HS-5 (cell line): Measurements from ENCODE around the gene TSR2.
A peak's percentile ranks its signal among the peaks of the same experiment; 100 is the strongest.

ENCODE experiments used
- DNase-seq: peaks from one replicate; pipeline ENCODE4 v3.0.0-alpha.2; 2012; ENCODE audit warnings: low read depth

Gene TSR2

DNA sequence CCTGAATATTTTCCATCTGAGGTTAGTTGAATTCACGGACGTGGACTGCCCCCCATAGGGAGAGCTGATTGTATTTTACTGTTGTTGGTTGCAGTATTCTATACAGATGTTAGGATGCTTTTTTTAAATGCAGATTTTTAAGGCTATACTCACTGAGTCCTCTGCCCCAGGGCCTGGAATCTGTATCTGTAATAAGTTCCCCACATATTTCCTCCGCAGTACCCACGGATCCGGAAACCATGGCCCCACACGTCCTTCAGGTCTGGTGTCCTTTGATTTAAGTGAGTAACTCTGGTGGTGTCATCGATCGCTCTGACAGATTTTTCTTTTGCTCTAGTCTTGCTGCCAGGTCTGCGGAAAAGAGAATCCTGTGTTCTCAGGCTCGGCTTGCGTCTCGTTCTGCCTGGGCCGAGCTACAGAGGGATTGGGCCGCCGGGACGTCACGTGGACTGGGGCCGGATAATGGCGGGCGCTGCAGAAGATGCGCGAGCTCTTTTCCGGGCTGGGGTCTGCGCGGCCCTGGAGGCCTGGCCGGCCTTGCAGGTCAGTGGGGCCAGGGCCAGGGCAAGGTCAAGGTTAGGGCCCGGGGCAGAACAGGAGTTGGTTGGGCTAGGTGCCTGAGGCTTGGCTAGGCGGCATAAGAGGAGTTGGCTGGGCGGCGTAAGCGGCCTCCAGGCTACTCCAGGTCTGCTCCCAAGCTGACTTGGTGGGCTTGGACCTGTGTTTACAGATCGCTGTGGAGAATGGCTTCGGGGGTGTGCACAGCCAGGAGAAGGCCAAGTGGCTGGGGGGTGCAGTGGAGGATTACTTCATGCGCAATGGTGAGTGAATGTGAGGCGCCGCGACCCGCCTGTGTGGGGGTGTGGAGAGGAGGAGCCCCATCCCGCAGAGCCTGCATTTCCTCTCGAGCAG is at the start of gene TSR2:
Gene TSR2, plus strand, starts transcription at position 445 of the 912 bp plus-strand sequence. Its CDS starts 18 bp downstream, at position 463.
- DNase-seq = peak; percentile 56

- no peak for DNase-seq
These were observed 43.1 kb upstream of the TSR2 start for GRCh38 chrX:54397113-54397512.

DNA sequence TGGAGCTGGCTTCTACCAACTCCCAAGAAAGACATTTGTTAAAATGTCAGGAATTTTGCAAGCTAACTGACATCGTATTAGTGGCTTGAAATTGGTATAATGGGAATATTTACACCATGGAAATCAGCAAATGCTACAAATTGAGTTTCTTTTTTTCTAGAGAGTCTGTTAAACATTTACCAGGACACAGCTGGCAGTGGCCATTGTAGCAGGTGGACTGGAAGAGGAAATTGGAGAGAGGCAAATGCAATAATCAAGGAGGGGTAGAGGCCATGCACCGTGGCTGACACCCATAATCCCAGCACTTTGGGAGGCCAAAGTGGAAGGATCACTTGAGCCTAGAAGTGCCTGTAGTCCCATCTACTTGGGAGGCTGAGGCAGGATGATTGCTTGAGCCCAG is 32.9 kb upstream of the TSR2 start:
- no peak for DNase-seq

DNA sequence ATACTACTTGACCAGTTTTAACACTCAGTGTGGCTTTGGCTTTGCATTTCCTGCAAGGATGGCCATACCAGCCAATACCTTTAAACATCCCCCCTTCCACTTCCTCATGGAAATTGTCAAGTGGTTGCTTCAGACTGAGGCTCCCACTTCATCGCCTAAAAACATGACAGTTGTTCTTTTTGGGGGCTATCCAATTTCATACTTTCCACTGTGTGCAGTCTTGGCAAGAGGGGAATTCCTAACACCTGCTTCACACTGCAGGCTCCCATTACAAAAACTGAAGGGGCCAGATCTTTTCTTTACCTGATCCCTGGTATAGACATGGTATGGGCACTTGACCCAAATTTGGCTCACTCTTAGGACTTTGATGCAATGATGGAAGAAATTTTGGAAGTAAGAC is 28.5 kb upstream of the TSR2 start:
- no peak for DNase-seq

DNA sequence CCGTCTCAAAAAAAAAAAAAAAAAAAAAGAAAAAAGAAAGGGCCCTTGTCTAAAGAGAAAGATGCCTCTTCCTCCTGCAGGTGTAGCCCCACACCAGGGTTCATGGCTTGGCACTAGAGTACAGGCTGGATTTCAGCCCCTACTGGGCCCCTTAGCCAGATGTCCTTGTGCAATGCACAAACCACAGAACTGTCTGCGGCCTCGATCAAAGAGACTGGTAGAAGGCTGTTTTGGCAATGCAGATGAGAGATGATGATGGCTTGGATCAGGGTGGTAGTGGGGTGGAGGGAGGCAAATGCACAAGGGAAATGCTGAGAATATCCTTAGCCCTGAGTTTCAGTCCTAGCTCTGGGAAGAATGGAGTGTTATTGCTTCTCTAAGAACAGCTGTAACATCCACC is 26.5 kb upstream of the TSR2 start:
- no peak for DNase-seq

DNA sequence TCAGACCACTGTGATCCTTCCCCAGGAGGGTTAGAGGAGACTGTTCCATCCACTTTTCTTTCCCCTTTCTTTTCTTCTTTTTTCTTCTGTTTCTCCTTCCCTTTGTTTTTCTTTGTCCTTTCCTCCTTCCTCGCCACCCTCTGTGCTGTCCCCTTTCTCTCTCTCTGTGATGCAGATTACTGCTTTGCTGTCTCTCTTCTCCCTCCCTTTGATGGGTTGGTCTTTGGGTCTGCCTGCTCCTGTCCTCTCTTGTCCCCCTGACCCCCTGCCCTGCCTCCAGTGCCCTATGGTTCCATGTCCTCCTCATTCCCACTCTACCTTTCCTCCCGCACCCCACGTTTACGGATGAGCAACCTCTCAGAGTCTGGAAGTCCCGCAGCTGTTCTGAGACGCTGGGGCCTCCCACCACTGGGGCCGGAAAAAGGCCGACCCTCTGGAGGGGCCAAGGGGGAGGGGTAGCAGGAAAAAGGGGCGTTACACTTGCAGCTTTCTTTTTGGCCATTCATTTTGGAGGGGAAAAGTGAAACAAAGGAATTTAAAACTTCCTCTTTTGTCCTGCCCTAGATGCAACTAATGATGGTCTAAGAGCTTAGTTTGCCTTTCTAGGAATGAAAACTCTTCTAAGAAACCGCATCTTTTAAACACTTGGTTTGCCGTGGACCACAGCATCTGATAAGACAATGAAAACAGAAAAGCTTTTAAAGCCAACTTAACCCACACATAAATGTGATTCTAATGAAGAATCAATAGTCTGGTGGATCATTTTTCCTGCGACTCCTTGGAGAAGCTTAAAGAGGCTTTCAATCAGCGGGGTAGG is 24.5 kb upstream of the TSR2 start:
- no peak for DNase-seq

DNA sequence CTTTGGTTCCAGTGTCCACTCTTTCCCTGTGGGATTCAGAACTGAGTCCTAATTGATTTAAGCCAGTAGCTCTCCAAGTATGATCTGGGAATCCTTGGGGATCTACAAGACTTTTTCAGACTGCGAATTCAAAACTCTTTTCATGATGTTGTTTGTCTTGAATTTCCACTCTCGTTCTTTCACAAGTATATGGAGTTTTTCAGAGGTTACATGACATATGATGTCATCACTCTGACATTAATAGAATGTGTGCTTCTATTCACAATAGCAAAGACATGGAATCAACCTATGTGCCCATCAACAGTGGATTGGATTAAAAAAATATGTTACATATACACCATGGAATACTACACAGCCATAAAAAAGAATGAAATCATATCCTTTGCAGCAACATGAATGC is 23.2 kb upstream of the TSR2 start:
- no peak for DNase-seq

- no peak for DNase-seq
These were observed 20.5 kb upstream of the TSR2 start for GRCh38 chrX:54419559-54420302.

DNA sequence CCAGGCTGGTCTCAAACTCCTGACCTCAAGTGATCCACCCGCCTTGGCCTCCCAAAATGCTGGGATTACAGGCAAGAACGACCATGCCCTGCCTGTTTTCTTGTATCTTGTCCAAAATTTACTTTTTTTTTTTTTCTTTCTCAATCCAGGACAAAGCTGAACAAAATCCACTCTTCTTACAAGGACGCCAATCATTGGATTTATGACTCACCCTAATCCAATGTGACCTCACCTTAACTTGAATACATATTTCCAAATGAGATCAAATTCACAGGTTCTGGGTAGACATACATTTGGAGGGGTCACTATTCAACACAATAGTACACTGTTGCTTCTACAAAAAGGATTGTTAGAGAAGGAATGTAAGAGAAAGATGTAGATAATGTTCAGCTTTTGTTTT is 18.0 kb upstream of the TSR2 start:
- no peak for DNase-seq

GRCh38 chrX:54423161-54423888 is 16.9 kb upstream of the TSR2 start:
- DNase-seq = no peak

DNA sequence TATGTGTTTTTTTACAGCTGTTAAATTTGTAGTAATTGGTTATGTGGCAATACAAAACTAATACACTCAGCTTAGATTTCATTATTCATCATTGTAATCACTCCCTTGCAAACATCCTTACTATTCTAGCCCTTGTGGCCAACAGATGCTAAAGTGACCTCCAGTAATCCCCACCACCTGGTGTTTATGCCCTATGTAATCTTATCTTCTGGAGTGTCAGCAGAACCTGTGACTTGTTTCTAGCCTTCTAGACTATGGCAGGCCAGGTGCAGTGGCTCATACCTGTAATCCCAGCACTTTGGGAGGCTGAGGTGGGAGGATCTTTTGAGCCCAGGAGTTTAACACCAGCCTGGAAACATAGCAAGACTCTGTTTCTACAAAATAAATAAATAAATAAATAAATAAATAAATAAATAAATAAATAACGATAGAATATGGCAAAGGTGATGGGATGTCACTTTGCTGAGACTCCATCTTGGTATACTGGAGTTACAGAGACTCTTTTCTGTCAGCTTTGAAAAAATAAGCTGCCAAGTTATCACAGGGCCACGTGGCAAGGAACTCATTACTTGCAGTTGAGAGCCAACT is 12.3 kb upstream of the TSR2 start:
- DNase-seq = no peak

- no peak for DNase-seq
These were observed 9.7 kb upstream of the TSR2 start for GRCh38 chrX:54430519-54430918.

GRCh38 chrX:54435121-54435520 is 5.1 kb upstream of the TSR2 start:
- no peak for DNase-seq

- DNase-seq = no peak
These were observed 2.6 kb downstream of the TSR2 start for GRCh38 chrX:54442790-54443189.

DNA sequence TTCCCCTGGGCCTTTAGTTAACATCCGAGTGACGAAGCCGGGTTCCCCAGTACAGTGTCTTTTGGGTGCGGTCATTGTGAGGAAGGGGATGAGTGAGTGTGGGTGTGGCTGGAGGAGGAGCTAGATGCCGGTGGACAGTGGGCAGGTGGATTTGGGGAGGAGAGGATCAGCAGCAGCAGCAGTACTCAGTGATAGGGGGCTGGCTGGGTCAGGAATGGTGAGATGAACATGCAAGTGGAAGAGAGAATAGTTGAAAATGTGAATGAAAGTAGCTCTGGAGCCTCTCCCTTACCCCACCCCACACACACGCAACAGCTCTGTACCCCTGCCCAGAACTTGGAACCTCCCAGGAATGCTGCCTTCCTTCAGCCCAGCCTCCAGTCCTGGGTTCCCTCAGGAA is 4.5 kb downstream of the TSR2 start:
- no peak for DNase-seq

DNA sequence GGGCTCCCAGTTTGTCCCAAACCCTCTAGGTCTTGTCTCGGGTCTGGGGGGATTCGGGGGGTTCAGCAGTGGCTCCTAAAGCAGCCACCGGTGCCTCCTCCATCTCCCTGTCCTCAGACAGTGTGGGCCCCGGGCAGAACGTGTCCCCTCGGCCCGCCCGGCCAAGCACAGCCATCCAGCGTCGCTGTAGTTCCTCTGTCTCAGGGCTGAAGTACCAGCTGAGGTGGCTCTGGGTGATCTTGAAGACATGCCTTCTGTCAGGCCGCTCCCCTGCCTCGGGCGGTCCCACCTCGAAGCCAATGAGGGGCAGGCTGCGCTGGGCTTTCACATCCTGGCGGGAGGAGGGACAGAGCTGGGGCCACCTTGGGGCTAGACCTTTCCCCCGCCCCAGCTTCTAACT is 5.9 kb downstream of the TSR2 start:
- DNase-seq = no peak

- DNase-seq = no peak
These were observed 7.3 kb downstream of the TSR2 start for GRCh38 chrX:54447461-54447860.

DNA sequence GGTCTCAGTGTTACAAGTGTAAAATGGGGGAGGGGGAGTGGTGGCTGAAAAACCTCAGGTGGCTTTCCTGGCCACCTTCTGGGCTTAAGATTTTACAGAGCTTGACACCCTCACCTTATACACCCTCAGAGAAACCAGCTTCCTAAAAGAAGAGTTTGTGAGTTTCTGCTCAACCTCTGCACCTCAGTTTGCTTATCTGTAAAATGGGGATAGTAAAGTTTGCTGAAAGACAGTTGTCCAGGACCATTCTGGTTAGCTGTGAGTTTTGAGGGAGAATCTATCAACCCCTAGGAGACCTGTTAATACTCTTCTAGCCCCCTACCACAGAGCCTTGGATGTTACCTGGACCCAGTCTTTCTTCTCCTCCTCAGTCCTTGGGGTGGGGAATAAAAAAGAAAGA is 9.7 kb downstream of the TSR2 start:
- DNase-seq = no peak

- no peak for DNase-seq
These were observed 12.7 kb downstream of the TSR2 start for GRCh38 chrX:54452920-54453319.

GRCh38 chrX:54470054-54470760 is 30.0 kb downstream of the TSR2 start:
- DNase-seq = no peak
